Astrocyte (in vitro differentiated cells and primary cell): ENCODE results near the gene EXOC4.
"Not testable (repeated sequence)": the region's sequence is repeated elsewhere in the genome, so short reads cannot be mapped to it uniquely, and the experiment has no call there.

Source experiments
- CTCF ChIP-seq: IDR thresholded peaks from 2 replicates; pipeline ENCODE4 v1.5.1; 2011; ENCODE audit warnings: low read depth, mild to moderate bottlenecking, inconsistent platforms, low read length, moderate library complexity; ENCODE audit not compliant: insufficient read depth
- EZH2 ChIP-seq: IDR thresholded peaks from 2 replicates; pipeline ENCODE4 v1.6.1; 2012; ENCODE audit warnings: mild to moderate bottlenecking, low read length, inconsistent platforms; ENCODE audit not compliant: insufficient read depth

- not testable (repeated sequence) for TF ChIP-seq CTCF, EZH2
These were observed 73.9 kb downstream of the EXOC4 start for GRCh38 chr7:133326745-133327144.
